ENCODE results near the gene ARHGEF17.

ARHGEF17 gene

GRCh38 chr11:73317373-73317772 is 9.3 kb downstream of the ARHGEF17 start:
- ChIA-PET POLR2A (interaction anchor here (1.0 to 1.2 kb wide), 2 partner anchors 11 to 13 kb away, joined by 3 to 4 read pairs; no protein-coding TSS in a partner anchor), CTCF (interaction anchor here (0.9 to 14.6 kb wide), 8 partner anchors 9 to 58 kb away, joined by 3 to 252 read pairs (median 6); no protein-coding TSS in a partner anchor)
- TF ChIP-seq CTCF (IDR thresholded peaks at IDR 0.05; ENCODE audit: insufficient read depth, low read length, missing control alignments), result no peak
- no peak for DNase-seq (ENCODE audit: low read depth, low spot score)
- H3K4me3 ChIP-seq (ENCODE audit: low read depth, low read length), result no peak overlapping the region

- ChIA-PET POLR2A (interaction anchor here (1.0 to 1.2 kb wide), 2 partner anchors 10 to 13 kb away, joined by 3 to 4 read pairs; no protein-coding TSS in a partner anchor), CTCF (interaction anchor here (0.9 to 14.6 kb wide), 7 partner anchors 8 to 57 kb away, joined by 3 to 252 read pairs (median 5); no protein-coding TSS in a partner anchor)
- no peak overlapping the region for H3K4me3 ChIP-seq (ENCODE audit: low read depth, low read length)
- no peak for TF ChIP-seq CTCF (IDR thresholded peaks at IDR 0.05; ENCODE audit: insufficient read depth, low read length, missing control alignments)
- no peak for DNase-seq (ENCODE audit: low read depth, low spot score)
Measured at GRCh38 chr11:73317803-73318202, 9.7 kb downstream of the ARHGEF17 start.

GRCh38 chr11:73318501-73319011 is 10.5 kb downstream of the ARHGEF17 start:
- ChIA-PET CTCF (interaction anchor here (1.0 to 14.6 kb wide), 4 partner anchors 8 to 17 kb away, joined by 6 to 252 read pairs (median 10); no protein-coding TSS in a partner anchor), POLR2A (no interaction called here)
- H3K4me3 ChIP-seq (ENCODE audit: low read depth, low read length), result no peak overlapping the region
- no peak for TF ChIP-seq CTCF (IDR thresholded peaks at IDR 0.05; ENCODE audit: insufficient read depth, low read length, missing control alignments)
- DNase-seq (ENCODE audit: low read depth, low spot score), result no peak

GRCh38 chr11:73320763-73321603 is 12.9 kb downstream of the ARHGEF17 start:
- CTCF ChIA-PET, result interaction anchor here (0.6 to 12.2 kb wide), 9 partner anchors 9 to 458 kb away, joined by 3 to 252 read pairs (median 4); partner anchors contain the start of gene ARHGEF17
- H3K4me3 ChIP-seq (ENCODE audit: low read depth, low read length), result no peak overlapping the region
- DNase-seq (ENCODE audit: low read depth, low spot score), result no peak
- POLR2A ChIA-PET, result interaction anchor here (3.4 to 4.5 kb wide), 2 partner anchors 12 to 14 kb away, joined by 16 to 47 read pairs; partner anchors contain the start of gene ARHGEF17
- no peak for TF ChIP-seq CTCF (IDR thresholded peaks at IDR 0.05; ENCODE audit: insufficient read depth, low read length, missing control alignments)

- no peak for DNase-seq (ENCODE audit: low read depth, low spot score)
- no peak overlapping the region; the same call in 1 of the 2 replicates for H3K4me3 ChIP-seq (ENCODE audit: low read depth, low read length)
- ChIA-PET CTCF (interaction anchor here (1.0 to 12.2 kb wide), 7 partner anchors 10 to 339 kb away, joined by 3 to 252 read pairs (median 6); partner anchors contain the start of gene ARHGEF17), POLR2A (interaction anchor here (3.4 to 4.5 kb wide), 2 partner anchors 13 kb away, joined by 16 to 47 read pairs; partner anchors contain the start of gene ARHGEF17)
- no peak for TF ChIP-seq CTCF (IDR thresholded peaks at IDR 0.05; ENCODE audit: insufficient read depth, low read length, missing control alignments)
Measured at GRCh38 chr11:73321604-73322381, 13.7 kb downstream of the ARHGEF17 start.

Measured in AG04449 (cell line).